GM12878 (cell line): ENCODE data around the gene SMPD3.

Experiments used
- BHLHE40 ChIP-seq, 2 experiments: fragments of 450-650 bp in 1 of 2; IDR thresholded peaks; 2 replicates each; pipeline ENCODE4 v1.6.1; 2011 to 2017; ENCODE audit warnings: low read depth in 2 of 2, borderline replicate concordance in 1 of 2, improper control_type of control experiment in 1 of 2, low read length in 1 of 2, mild to moderate bottlenecking in 1 of 2
- CHD4 ChIP-seq: fragments of 200-600 bp; sonication (generic); IDR thresholded peaks from 2 replicates; pipeline ENCODE4 v1.6.1; 2016; ENCODE audit warnings: mild to moderate bottlenecking
- CREB1 ChIP-seq: IDR thresholded peaks from 2 replicates; pipeline ENCODE4 v1.6.1; 2012; ENCODE audit warnings: low read depth, mild to moderate bottlenecking, inconsistent platforms
- CTCF ChIP-seq, 3 experiments: IDR thresholded peaks in 2 of 3; conservative IDR thresholded peaks in 1 of 3; 2 replicates each; pipeline ENCODE4 v1.5.1; 2011; ENCODE audit warnings: low read depth in 3 of 3, low read length in 3 of 3, mild to moderate bottlenecking in 3 of 3, control low read depth in 2 of 3, moderate library complexity in 2 of 3, inconsistent platforms in 1 of 3, mixed read lengths in 1 of 3; ENCODE audit not compliant: control insufficient read depth in 2 of 3, insufficient read depth in 1 of 3; ENCODE audit errors: extremely low read depth in 1 of 3
- GABPA ChIP-seq: IDR thresholded peaks from 2 replicates; pipeline ENCODE4 v1.6.1; 2014; ENCODE audit warnings: antibody characterized with exemption, low read depth, mild to moderate bottlenecking, inconsistent platforms
- HDAC6 ChIP-seq: fragments of 200-600 bp; sonication (generic); IDR thresholded peaks from one replicate; pipeline ENCODE4 v1.8.0; 2017; ENCODE audit warnings: antibody characterized with exemption; ENCODE audit not compliant: unreplicated experiment
- POLR2A ChIP-seq: IDR thresholded peaks from 2 replicates; pipeline ENCODE4 v1.6.1; 2011; ENCODE audit warnings: low read depth, mild to moderate bottlenecking, low read length
- POLR2AphosphoS2 ChIP-seq: IDR thresholded peaks from 2 replicates; pipeline ENCODE4 v1.6.1; 2011; ENCODE audit warnings: low read depth, mild to moderate bottlenecking, low read length, improper control_type of control experiment, moderate library complexity
- PRDM15 ChIP-seq: fragments of 450-650 bp; formaldehyde crosslinking; IDR thresholded peaks from 2 replicates; pipeline ENCODE4 v1.4.0; 2020; ENCODE audit warnings: mild to moderate bottlenecking, moderate library complexity
- RELA ChIP-seq: fragments of 450-650 bp; IDR thresholded peaks from 2 replicates; pipeline ENCODE4 v1.8.0; 2014; ENCODE audit warnings: borderline replicate concordance; ENCODE audit not compliant: partially characterized antibody
- TF ChIP-seq, protein P1 (sequence below): fragments of 450-650 bp; IDR thresholded peaks from 2 replicates; pipeline ENCODE4 v1.6.1; 2016; ENCODE audit warnings: mild to moderate bottlenecking
- TF ChIP-seq, protein P2 (sequence below): IDR thresholded peaks from 2 replicates; pipeline ENCODE4 v1.6.1; 2011; ENCODE audit warnings: borderline replicate concordance, low read depth, mild to moderate bottlenecking, moderate library complexity, mixed read lengths, low read length; ENCODE audit not compliant: insufficient read depth; ENCODE audit errors: extremely low read length

GRCh38 chr16:68386628-68387027 is 61.7 kb downstream of the SMPD3 start:
- TF ChIP-seq BHLHE40 (IDR thresholded peaks at IDR 0.05; ENCODE audit: borderline replicate concordance in 1 of 2, low read depth in 2 of 2, low read length in 1 of 2) (no peak), CTCF (IDR thresholded peaks at IDR 0.05 in 2 of 3, conservative IDR thresholded peaks at IDR 0.05 in 1 of 3; ENCODE audit: control insufficient read depth in 2 of 3, extremely low read depth in 1 of 3, insufficient read depth in 1 of 3, low read depth in 3 of 3, low read length in 3 of 3) (no peak), RELA (no peak), CHD4 (no peak), POLR2AphosphoS2 (no peak), PRDM15 (CRISPR knock-in tag) (no peak), CREB1 (no peak), GABPA (no peak), HDAC6 (no peak), POLR2A (no peak)
- TF ChIP-seq, protein P1, sequence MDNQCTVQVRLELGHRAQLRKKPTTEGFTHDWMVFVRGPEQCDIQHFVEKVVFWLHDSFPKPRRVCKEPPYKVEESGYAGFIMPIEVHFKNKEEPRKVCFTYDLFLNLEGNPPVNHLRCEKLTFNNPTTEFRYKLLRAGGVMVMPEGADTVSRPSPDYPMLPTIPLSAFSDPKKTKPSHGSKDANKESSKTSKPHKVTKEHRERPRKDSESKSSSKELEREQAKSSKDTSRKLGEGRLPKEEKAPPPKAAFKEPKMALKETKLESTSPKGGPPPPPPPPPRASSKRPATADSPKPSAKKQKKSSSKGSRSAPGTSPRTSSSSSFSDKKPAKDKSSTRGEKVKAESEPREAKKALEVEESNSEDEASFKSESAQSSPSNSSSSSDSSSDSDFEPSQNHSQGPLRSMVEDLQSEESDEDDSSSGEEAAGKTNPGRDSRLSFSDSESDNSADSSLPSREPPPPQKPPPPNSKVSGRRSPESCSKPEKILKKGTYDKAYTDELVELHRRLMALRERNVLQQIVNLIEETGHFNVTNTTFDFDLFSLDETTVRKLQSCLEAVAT = no peak
- TF ChIP-seq, protein P2, sequence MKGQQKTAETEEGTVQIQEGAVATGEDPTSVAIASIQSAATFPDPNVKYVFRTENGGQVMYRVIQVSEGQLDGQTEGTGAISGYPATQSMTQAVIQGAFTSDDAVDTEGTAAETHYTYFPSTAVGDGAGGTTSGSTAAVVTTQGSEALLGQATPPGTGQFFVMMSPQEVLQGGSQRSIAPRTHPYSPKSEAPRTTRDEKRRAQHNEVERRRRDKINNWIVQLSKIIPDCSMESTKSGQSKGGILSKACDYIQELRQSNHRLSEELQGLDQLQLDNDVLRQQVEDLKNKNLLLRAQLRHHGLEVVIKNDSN = no peak
